ENCODE data around the gene RAE1. TPM values are rescaled to one million over a fixed set of nuclear protein-coding genes. Genes with fewer than 3 reads are reported as not detected.

RAE1 gene
- total RNA-seq, 1 donor from 2014 or later, result 21.1 TPM

GRCh38 chr20:57399587-57400155 is 48.6 kb downstream of the RAE1 start:
- DNase-seq (ENCODE audit: extremely low spot score in 2 of 2), result no peak
- H3K36me3 ChIP-seq, result no peaks in the 10 kb centered on the region
- H3K27ac ChIP-seq, result peak overlapping the region; percentile 9
- no peak overlapping the region for H3K4me3 ChIP-seq
- no peaks in the 10 kb centered on the region for H3K9me3 ChIP-seq
- peaks cover 50% of the 10 kb centered on the region for H3K4me1 ChIP-seq
- H3K27me3 ChIP-seq, result no peaks in the 10 kb centered on the region
- TF ChIP-seq, protein P1, sequence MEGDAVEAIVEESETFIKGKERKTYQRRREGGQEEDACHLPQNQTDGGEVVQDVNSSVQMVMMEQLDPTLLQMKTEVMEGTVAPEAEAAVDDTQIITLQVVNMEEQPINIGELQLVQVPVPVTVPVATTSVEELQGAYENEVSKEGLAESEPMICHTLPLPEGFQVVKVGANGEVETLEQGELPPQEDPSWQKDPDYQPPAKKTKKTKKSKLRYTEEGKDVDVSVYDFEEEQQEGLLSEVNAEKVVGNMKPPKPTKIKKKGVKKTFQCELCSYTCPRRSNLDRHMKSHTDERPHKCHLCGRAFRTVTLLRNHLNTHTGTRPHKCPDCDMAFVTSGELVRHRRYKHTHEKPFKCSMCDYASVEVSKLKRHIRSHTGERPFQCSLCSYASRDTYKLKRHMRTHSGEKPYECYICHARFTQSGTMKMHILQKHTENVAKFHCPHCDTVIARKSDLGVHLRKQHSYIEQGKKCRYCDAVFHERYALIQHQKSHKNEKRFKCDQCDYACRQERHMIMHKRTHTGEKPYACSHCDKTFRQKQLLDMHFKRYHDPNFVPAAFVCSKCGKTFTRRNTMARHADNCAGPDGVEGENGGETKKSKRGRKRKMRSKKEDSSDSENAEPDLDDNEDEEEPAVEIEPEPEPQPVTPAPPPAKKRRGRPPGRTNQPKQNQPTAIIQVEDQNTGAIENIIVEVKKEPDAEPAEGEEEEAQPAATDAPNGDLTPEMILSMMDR (IDR thresholded peaks at IDR 0.05), result no peak
- TF ChIP-seq POLR2AphosphoS5 (IDR thresholded peaks at IDR 0.05; ENCODE audit: insufficient read depth in 1 of 2, low read depth in 1 of 2) (no peak), POLR2A (IDR thresholded peaks at IDR 0.05) (no peak)
- intact Hi-C loops (cut with DNase I), result loop anchor here (10.0 kb wide), 1 partner anchor 195 kb away; no protein-coding TSS in a partner anchor

DNA sequence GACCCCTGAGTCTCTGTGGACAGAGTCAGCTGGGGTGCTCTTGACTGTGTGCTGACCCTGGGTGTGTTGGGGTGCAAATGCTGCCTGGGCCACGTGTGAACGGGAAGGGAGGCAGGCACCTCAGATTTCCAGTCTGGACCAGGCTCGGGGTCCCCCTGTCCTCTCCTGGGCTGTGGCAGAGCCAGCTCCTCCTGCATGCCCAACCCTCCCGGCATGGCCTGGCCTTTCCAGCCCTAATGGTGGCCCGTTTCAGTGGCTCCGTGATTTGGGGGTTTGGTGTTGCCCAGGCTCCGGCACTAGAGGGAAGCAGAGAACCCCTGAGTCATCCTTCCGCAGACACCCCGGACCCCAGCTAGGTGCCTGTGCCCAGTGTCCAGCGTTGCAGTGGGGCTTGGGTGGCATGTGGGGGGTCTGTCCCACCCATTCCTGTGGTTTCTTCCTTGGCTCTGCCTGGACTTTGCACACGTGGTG is 49.2 kb downstream of the RAE1 start:
- no peaks in the 10 kb centered on the region for H3K27me3 ChIP-seq
- peaks cover 44% of the 10 kb centered on the region for H3K4me1 ChIP-seq
- H3K27ac ChIP-seq, result peak overlapping the region; percentile 9
- intact Hi-C loops (cut with DNase I), result no loop called here
- H3K4me3 ChIP-seq, result no peak overlapping the region
- no peaks in the 10 kb centered on the region for H3K9me3 ChIP-seq
- no peak for DNase-seq (ENCODE audit: extremely low spot score in 2 of 2)
- TF ChIP-seq, protein P1 (IDR thresholded peaks at IDR 0.05), result no peak
- TF ChIP-seq POLR2A (IDR thresholded peaks at IDR 0.05) (no peak), POLR2AphosphoS5 (IDR thresholded peaks at IDR 0.05; ENCODE audit: insufficient read depth in 1 of 2, low read depth in 1 of 2) (no peak)
- H3K36me3 ChIP-seq, result no peaks in the 10 kb centered on the region

DNA sequence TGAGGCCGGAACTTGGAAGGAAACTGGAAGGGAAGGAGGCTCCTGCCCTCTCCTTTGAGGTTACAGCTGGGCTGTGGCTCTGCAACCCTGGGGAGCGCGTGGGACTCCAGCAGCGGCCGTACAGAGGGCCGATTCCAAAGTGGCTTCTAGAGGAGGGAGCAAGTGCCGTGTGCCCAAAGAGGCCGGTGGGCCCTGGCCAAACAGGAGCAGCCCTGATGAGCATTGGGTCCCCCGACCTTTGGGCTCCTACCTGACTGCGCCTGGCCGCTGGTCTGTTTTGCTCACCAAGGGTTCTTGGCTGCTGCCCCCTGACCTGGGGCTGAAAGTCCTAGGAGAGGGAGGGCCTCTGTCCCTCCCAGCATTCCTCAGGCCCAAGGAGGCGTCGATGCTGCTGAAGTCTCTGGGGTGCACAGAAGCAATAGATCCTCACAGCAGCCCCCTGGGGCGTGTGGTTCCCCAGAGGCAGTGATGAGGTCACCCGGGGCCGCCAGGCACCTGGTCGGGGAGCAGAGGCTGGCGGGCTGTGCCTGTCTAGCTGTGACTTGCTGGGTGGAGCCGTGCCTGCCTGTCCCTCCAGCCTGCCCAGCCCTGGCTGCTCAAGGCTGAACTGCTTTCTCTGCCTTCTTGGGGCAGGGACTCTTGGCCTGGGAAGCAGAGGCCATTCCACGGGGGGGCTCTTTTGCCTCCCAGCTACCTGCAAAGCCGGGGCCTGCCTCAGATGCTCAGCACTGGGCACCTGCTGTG is 49.9 kb downstream of the RAE1 start:
- H3K36me3 ChIP-seq, result peaks cover 0 to 6% of the 10 kb centered on the region in 2 donors
- no peaks in the 10 kb centered on the region for H3K9me3 ChIP-seq
- intact Hi-C loops (cut with DNase I), result no loop called here
- no peak for TF ChIP-seq POLR2A (IDR thresholded peaks at IDR 0.05)
- TF ChIP-seq, protein P1 (IDR thresholded peaks at IDR 0.05), result no peak
- no peak for TF ChIP-seq POLR2AphosphoS5 (IDR thresholded peaks at IDR 0.05; ENCODE audit: insufficient read depth in 1 of 2, low read depth in 1 of 2)
- H3K27me3 ChIP-seq, result no peaks in the 10 kb centered on the region
- no peak overlapping the region for H3K27ac ChIP-seq
- peaks cover 38% of the 10 kb centered on the region for H3K4me1 ChIP-seq
- no peak overlapping the region for H3K4me3 ChIP-seq
- no peak for DNase-seq (ENCODE audit: extremely low spot score in 2 of 2)

DNA sequence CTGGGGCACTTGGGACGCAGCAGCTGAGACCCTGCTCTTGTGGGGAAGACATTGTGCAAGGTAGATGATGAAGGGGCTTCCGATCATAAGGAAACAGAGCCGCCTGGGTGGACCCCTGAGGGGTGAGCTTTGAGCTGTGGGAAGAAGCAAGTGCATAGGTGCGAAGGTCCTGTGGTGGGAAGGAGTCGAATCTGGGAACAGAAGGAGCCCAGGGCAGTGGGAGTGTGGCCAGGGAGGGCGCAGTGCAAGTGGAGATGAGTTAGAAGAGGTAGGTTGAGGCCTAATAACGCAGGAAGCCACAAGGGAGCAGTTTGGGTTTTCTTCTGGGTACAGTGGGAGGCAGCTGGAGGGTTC is 50.5 kb downstream of the RAE1 start:
- intact Hi-C loops (cut with DNase I), result no loop called here
- no peak for TF ChIP-seq POLR2A (IDR thresholded peaks at IDR 0.05)
- TF ChIP-seq, protein P1 (IDR thresholded peaks at IDR 0.05), result no peak
- no peak for TF ChIP-seq POLR2AphosphoS5 (IDR thresholded peaks at IDR 0.05; ENCODE audit: insufficient read depth in 1 of 2, low read depth in 1 of 2)
- no peaks in the 10 kb centered on the region for H3K9me3 ChIP-seq
- no peak overlapping the region for H3K4me3 ChIP-seq
- peaks cover 38% of the 10 kb centered on the region for H3K4me1 ChIP-seq
- DNase-seq (ENCODE audit: extremely low spot score in 2 of 2), result no peak
- no peaks in the 10 kb centered on the region for H3K27me3 ChIP-seq
- H3K27ac ChIP-seq, result no peak overlapping the region
- H3K36me3 ChIP-seq, result peaks cover 0 to 11% of the 10 kb centered on the region in 2 donors

Measured in vagina (tissue), 2 donors.